HepG2 (cell line): ENCODE data around the gene CNR1.

Experiments used
- IRF1 ChIP-seq: sonication (generic); formaldehyde crosslinking; IDR thresholded peaks from 2 replicates; pipeline ENCODE4 v1.4.0; 2020; ENCODE audit warnings: low read depth, mild to moderate bottlenecking, missing genetic modification reagents
- NR2F1 ChIP-seq, 2 experiments: fragments of 450-650 bp in 1 of 2; formaldehyde crosslinking in 1 of 2; IDR thresholded peaks; 2 replicates each; pipeline versions ENCODE4 v1.5.0 to v1.6.1; 2016 to 2020; ENCODE audit warnings: mild to moderate bottlenecking in 1 of 2, missing compliant biosample characterization in 1 of 2, missing genetic modification reagents in 1 of 2, moderate library complexity in 1 of 2

GRCh38 chr6:88166493-88167351, 575 bp upstream of the CNR1 start:
- no peak for TF ChIP-seq NR2F1 (CRISPR knock-in tag; IDR thresholded peaks at IDR 0.05)
- TF ChIP-seq IRF1 (CRISPR knock-in tag), result no peak
